ENCODE measurements around the gene CCBE1.

- TF ChIP-seq SUZ12 (IDR thresholded peaks at IDR 0.05; ENCODE audit: extremely low read depth, insufficient read depth, insufficient read length) (no peak), YY1 (IDR thresholded peaks at IDR 0.05; ENCODE audit: insufficient read depth, insufficient read length) (no peak)
Measured at GRCh38 chr18:59387687-59388565, 309.3 kb downstream of the CCBE1 start.

Measured in NT2/D1 (cell line).